ACC112 (cell line): ENCODE results near the gene AQP4.

Experiments used
- H2AFZ ChIP-seq: fragments of 200-600 bp; sonication (generic); one replicate; pipeline ENCODE4 v1.6.0; 2017; ENCODE audit warnings: antibody characterized with exemption, low read length; ENCODE audit not compliant: unreplicated experiment
- H3K27ac ChIP-seq: fragments of 200-600 bp; sonication (generic); 2 replicates; pipeline ENCODE4 v1.5.1; 2014; ENCODE audit warnings: low read depth, mild to moderate bottlenecking, antibody characterized with exemption, low read length, moderate library complexity
- H3K27me3 ChIP-seq: fragments of 200-600 bp; sonication (generic); 2 replicates; pipeline ENCODE4 v1.6.1; 2014; ENCODE audit warnings: mild to moderate bottlenecking, antibody characterized with exemption, low read length, moderate library complexity, mixed read lengths; ENCODE audit not compliant: insufficient read depth
- H3K36me3 ChIP-seq: fragments of 200-600 bp; sonication (generic); 2 replicates; pipeline ENCODE4 v1.6.1; 2016; ENCODE audit warnings: mild to moderate bottlenecking, antibody characterized with exemption, low read length, moderate library complexity, mixed read lengths; ENCODE audit not compliant: insufficient read depth
- H3K4me1 ChIP-seq: fragments of 200-600 bp; sonication (generic); one replicate; pipeline ENCODE4 v1.6.1; 2016; ENCODE audit warnings: low read length, mixed read lengths; ENCODE audit not compliant: insufficient read depth, unreplicated experiment, control insufficient read depth
- H3K4me3 ChIP-seq: fragments of 200-600 bp; sonication (generic); 2 replicates; pipeline ENCODE4 v1.5.1; 2014; ENCODE audit warnings: mild to moderate bottlenecking, low read depth, low read length
- H3K79me2 ChIP-seq: fragments of 200-600 bp; sonication (generic); one replicate; pipeline ENCODE4 v1.6.0; 2016; ENCODE audit warnings: low read length; ENCODE audit not compliant: control insufficient read depth, unreplicated experiment, insufficient read depth

AQP4 gene

GRCh38 chr18:26869640-26870039 lies 4.1 kb upstream of the AQP4 start:
- Histone ChIP-seq H3K27ac (no peak overlapping the region), H3K36me3 (no peaks in the 10 kb centered on the region), H3K4me1 (no peaks in the 10 kb centered on the region), H3K4me3 (no peak overlapping the region), H3K27me3 (peaks cover 23% of the 10 kb centered on the region), H2AFZ (no peak overlapping the region), H3K79me2 (no peaks in the 10 kb centered on the region)

- H3K79me2 ChIP-seq, result no peaks in the 10 kb centered on the region
- H3K36me3 ChIP-seq, result no peaks in the 10 kb centered on the region
- no peak overlapping the region for H3K4me3 ChIP-seq
- H2AFZ ChIP-seq, result no peak overlapping the region
- H3K27ac ChIP-seq, result no peak overlapping the region
- peaks cover 29% of the 10 kb centered on the region for H3K27me3 ChIP-seq
- H3K4me1 ChIP-seq, result no peaks in the 10 kb centered on the region
Measured at GRCh38 chr18:26868968-26869586, 3.6 kb upstream of the AQP4 start.

DNA sequence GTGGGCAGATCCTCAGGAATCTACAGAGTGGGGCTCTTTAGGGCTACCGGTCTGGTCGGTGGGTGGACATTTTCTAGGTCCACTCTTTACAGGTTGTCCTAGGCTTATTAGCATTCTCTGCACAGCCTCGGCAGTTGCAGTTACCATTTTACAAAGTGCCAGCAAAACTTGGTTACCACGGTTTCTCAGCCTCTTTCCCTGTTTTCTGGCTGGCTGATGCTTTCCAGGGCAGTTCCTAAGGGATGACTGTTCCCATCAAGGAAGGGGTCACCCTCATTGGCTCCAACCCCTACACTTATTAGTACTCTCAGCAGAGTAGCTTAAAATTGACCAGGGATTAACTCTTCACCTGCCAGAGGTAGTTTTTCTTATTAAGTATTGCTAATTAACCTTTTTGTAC lies 2.0 kb upstream of the AQP4 start:
- Histone ChIP-seq H3K27me3 (peaks cover 45% of the 10 kb centered on the region), H3K36me3 (no peaks in the 10 kb centered on the region), H3K4me1 (no peaks in the 10 kb centered on the region), H2AFZ (no peak overlapping the region), H3K27ac (no peak overlapping the region), H3K79me2 (no peaks in the 10 kb centered on the region), H3K4me3 (no peak overlapping the region)

DNA sequence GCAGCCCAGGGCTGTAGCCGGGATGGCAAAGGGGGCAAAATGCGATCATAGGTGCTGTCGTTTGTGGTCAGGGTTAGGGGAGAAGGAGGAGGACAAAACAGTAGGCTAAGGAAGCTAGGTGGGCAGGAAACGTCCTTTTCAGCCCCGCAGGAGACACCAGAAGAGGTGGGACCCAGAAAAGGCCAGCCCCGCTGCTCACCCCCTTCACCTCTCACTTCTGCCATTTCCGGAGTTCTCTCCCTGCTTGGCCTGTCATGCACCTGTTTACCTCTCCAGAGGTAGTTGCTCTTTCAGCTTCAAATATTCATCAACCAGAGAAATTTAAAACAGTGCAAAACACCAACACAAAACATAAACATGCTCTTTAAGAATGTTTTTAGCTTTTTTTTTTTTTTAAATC lies 849 bp downstream of the AQP4 start:
- no peak overlapping the region for H3K27ac ChIP-seq
- H3K4me3 ChIP-seq, result no peak overlapping the region
- H2AFZ ChIP-seq, result no peak overlapping the region
- H3K79me2 ChIP-seq, result no peaks in the 10 kb centered on the region
- H3K4me1 ChIP-seq, result no peaks in the 10 kb centered on the region
- no peaks in the 10 kb centered on the region for H3K36me3 ChIP-seq
- H3K27me3 ChIP-seq, result peaks cover 67% of the 10 kb centered on the region

- Histone ChIP-seq H2AFZ (no peak overlapping the region), H3K27ac (no peak overlapping the region), H3K36me3 (no peaks in the 10 kb centered on the region), H3K79me2 (no peaks in the 10 kb centered on the region), H3K4me1 (no peaks in the 10 kb centered on the region), H3K4me3 (no peak overlapping the region), H3K27me3 (peaks cover 67% of the 10 kb centered on the region)
Measured at GRCh38 chr18:26863921-26864497, 1.5 kb downstream of the AQP4 start.

- H3K4me1 ChIP-seq, result no peaks in the 10 kb centered on the region
- no peaks in the 10 kb centered on the region for H3K79me2 ChIP-seq
- H2AFZ ChIP-seq, result no peak overlapping the region
- peaks cover 67% of the 10 kb centered on the region for H3K27me3 ChIP-seq
- H3K27ac ChIP-seq, result no peak overlapping the region
- H3K36me3 ChIP-seq, result no peaks in the 10 kb centered on the region
- H3K4me3 ChIP-seq, result no peak overlapping the region
Measured at GRCh38 chr18:26863122-26863879, 2.2 kb downstream of the AQP4 start.

- no peak overlapping the region for H2AFZ ChIP-seq
- H3K27ac ChIP-seq, result no peak overlapping the region
- no peak overlapping the region for H3K4me3 ChIP-seq
- peaks cover 59% of the 10 kb centered on the region for H3K27me3 ChIP-seq
- no peaks in the 10 kb centered on the region for H3K79me2 ChIP-seq
- no peaks in the 10 kb centered on the region for H3K36me3 ChIP-seq
- no peaks in the 10 kb centered on the region for H3K4me1 ChIP-seq
Measured at GRCh38 chr18:26862084-26862483, 3.4 kb downstream of the AQP4 start.

DNA sequence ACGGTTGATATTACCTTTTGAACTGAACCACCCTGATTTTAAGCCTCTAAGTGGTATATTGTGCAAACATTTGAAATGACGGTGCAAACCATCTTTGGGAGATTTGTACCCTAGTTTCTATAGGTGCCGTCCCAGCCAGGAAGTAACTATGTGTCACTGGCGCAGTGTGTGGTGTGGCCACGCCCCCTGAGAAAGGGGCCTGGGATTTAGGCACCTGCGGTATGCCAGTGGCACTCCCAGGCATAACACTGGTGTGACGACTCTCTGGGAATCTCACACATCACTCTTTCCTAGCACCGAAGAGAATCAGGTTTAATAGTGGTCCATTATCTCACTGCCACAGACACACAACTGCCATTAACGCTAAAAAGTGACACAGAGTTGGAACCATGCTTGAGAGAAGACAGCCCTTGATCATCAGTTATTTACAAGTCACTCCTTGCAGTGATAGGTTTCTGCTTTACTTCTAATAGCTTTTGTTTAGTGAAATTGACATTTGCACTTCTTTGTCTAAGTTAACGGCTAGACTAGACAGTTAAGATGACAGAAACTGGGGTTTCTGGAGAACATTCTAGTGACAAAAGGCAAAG lies 11.1 kb downstream of the AQP4 start:
- no peaks in the 10 kb centered on the region for H3K79me2 ChIP-seq
- H3K27me3 ChIP-seq, result no peaks in the 10 kb centered on the region
- no peak overlapping the region for H2AFZ ChIP-seq
- H3K4me1 ChIP-seq, result no peaks in the 10 kb centered on the region
- no peak overlapping the region for H3K4me3 ChIP-seq
- H3K27ac ChIP-seq, result no peak overlapping the region
- H3K36me3 ChIP-seq, result no peaks in the 10 kb centered on the region

GRCh38 chr18:26853401-26853800 lies 12.1 kb downstream of the AQP4 start:
- Histone ChIP-seq H3K27me3 (no peaks in the 10 kb centered on the region), H3K27ac (no peak overlapping the region), H3K79me2 (no peaks in the 10 kb centered on the region), H3K4me1 (no peaks in the 10 kb centered on the region), H3K36me3 (no peaks in the 10 kb centered on the region), H2AFZ (no peak overlapping the region), H3K4me3 (no peak overlapping the region)

GRCh38 chr18:26843760-26844159 lies 21.7 kb downstream of the AQP4 start:
- H3K27ac ChIP-seq, result no peak overlapping the region
- no peaks in the 10 kb centered on the region for H3K36me3 ChIP-seq
- H3K79me2 ChIP-seq, result no peaks in the 10 kb centered on the region
- 0 out of 2 replicates have a peak, but pooled peaks cover 7% of the 10 kb centered on the region for H3K27me3 ChIP-seq
- H3K4me1 ChIP-seq, result no peaks in the 10 kb centered on the region
- no peak overlapping the region for H3K4me3 ChIP-seq
- no peak overlapping the region for H2AFZ ChIP-seq
